ENCODE results near the gene TNFRSF1B.

The TNFRSF1B gene

GRCh38 chr1:12124693-12125421 lies 41.9 kb upstream of the TNFRSF1B start:
- TF ChIP-seq CTCF (IDR thresholded peaks at IDR 0.05; ENCODE audit: low read depth, low read length, poor library complexity, severe bottlenecking) (peak; percentile 93), EZH2phosphoT487 (IDR thresholded peaks at IDR 0.05; ENCODE audit: borderline replicate concordance, low read length) (no peak)
- Histone ChIP-seq H3K4me3 (ENCODE audit: low read length) (no peak overlapping the region), H3K27ac (ENCODE audit: low read depth, low read length) (no peak overlapping the region), H4K20me1 (ENCODE audit: control insufficient read depth, insufficient read depth, low read depth, low read length) (no peaks in the 10 kb centered on the region), H3K36me3 (ENCODE audit: control insufficient read depth, low read length) (no peaks in the 10 kb centered on the region), H3K79me2 (ENCODE audit: control insufficient read depth, low read length) (no peaks in the 10 kb centered on the region), H3K4me1 (ENCODE audit: control insufficient read depth, low read length) (peaks cover 7% of the 10 kb centered on the region; the same call in 1 of the 2 replicates), H3F3A (ENCODE audit: control insufficient read depth, insufficient read depth) (no peaks in the 10 kb centered on the region), H3K4me2 (ENCODE audit: low read length) (no peak overlapping the region), H3K27me3 (ENCODE audit: control insufficient read depth, low read length) (peaks cover 6% of the 10 kb centered on the region), H3K9me2 (replicated peaks; ENCODE audit: control insufficient read depth, low read length) (no peaks in the 10 kb centered on the region), H3K9me3 (ENCODE audit: control insufficient read depth, insufficient read depth, low read length) (no peaks in the 10 kb centered on the region)

GRCh38 chr1:12125422-12126355 lies 41.1 kb upstream of the TNFRSF1B start:
- Histone ChIP-seq H3K4me1 (ENCODE audit: control insufficient read depth, low read length) (peaks cover 7% of the 10 kb centered on the region; the same call in 1 of the 2 replicates), H4K20me1 (ENCODE audit: control insufficient read depth, insufficient read depth, low read depth, low read length) (no peaks in the 10 kb centered on the region), H3K4me3 (ENCODE audit: low read length) (no peak overlapping the region), H3K79me2 (ENCODE audit: control insufficient read depth, low read length) (no peaks in the 10 kb centered on the region), H3K27ac (ENCODE audit: low read depth, low read length) (no peak overlapping the region), H3K9me3 (ENCODE audit: control insufficient read depth, insufficient read depth, low read length) (no peaks in the 10 kb centered on the region), H3K27me3 (ENCODE audit: control insufficient read depth, low read length) (peaks cover 3% of the 10 kb centered on the region), H3K36me3 (ENCODE audit: control insufficient read depth, low read length) (no peaks in the 10 kb centered on the region), H3F3A (ENCODE audit: control insufficient read depth, insufficient read depth) (no peaks in the 10 kb centered on the region), H3K9me2 (replicated peaks; ENCODE audit: control insufficient read depth, low read length) (no peaks in the 10 kb centered on the region), H3K4me2 (ENCODE audit: low read length) (no peak overlapping the region)
- no peak for TF ChIP-seq EZH2phosphoT487 (IDR thresholded peaks at IDR 0.05; ENCODE audit: borderline replicate concordance, low read length)
- TF ChIP-seq CTCF (IDR thresholded peaks at IDR 0.05; ENCODE audit: low read depth, low read length, poor library complexity, severe bottlenecking), result no peak

GRCh38 chr1:12126781-12127180 lies 40.0 kb upstream of the TNFRSF1B start:
- H3K9me3 ChIP-seq (ENCODE audit: control insufficient read depth, insufficient read depth, low read length), result no peaks in the 10 kb centered on the region
- TF ChIP-seq CTCF (IDR thresholded peaks at IDR 0.05; ENCODE audit: low read depth, low read length, poor library complexity, severe bottlenecking), result no peak
- no peak for TF ChIP-seq EZH2phosphoT487 (IDR thresholded peaks at IDR 0.05; ENCODE audit: borderline replicate concordance, low read length)
- no peak overlapping the region for H3K4me3 ChIP-seq (ENCODE audit: low read length)
- H3K4me2 ChIP-seq (ENCODE audit: low read length), result no peak overlapping the region
- H4K20me1 ChIP-seq (ENCODE audit: control insufficient read depth, insufficient read depth, low read depth, low read length), result no peaks in the 10 kb centered on the region
- no peaks in the 10 kb centered on the region for H3F3A ChIP-seq (ENCODE audit: control insufficient read depth, insufficient read depth)
- H3K27ac ChIP-seq (ENCODE audit: low read depth, low read length), result no peak overlapping the region
- peaks cover 3% of the 10 kb centered on the region; the same call in 1 of the 2 replicates for H3K27me3 ChIP-seq (ENCODE audit: control insufficient read depth, low read length)
- no peaks in the 10 kb centered on the region for H3K79me2 ChIP-seq (ENCODE audit: control insufficient read depth, low read length)
- H3K36me3 ChIP-seq (ENCODE audit: control insufficient read depth, low read length), result no peaks in the 10 kb centered on the region
- no peaks in the 10 kb centered on the region for H3K9me2 ChIP-seq (replicated peaks; ENCODE audit: control insufficient read depth, low read length)
- peaks cover 7% of the 10 kb centered on the region; the same call in 1 of the 2 replicates for H3K4me1 ChIP-seq (ENCODE audit: control insufficient read depth, low read length)

Data from DOHH2 (cell line).